ENCODE results near the gene TMEM258.

GRCh38 chr11:61752925-61753521 is 39.4 kb downstream of the TMEM258 start:
- TF ChIP-seq SUZ12 (IDR thresholded peaks at IDR 0.05) = no peak
- no peak for TF ChIP-seq BHLHE40 (IDR thresholded peaks at IDR 0.05; ENCODE audit: borderline replicate concordance)

Measured in HEK293T (cell line).